Measurements from ENCODE around the gene BCL2A1. TPM values are rescaled to one million over a fixed set of nuclear protein-coding genes. Genes with fewer than 3 reads are reported as not detected.
"Not testable (repeated sequence)": the region's sequence is repeated elsewhere in the genome, so short reads cannot be mapped to it uniquely, and the experiment has no call there.

The BCL2A1 gene
- polyA plus RNA-seq, 1 donor (not counting 4 experiments of a cell fraction or from before 2014, with no cell fraction given): 0.10 TPM

DNA sequence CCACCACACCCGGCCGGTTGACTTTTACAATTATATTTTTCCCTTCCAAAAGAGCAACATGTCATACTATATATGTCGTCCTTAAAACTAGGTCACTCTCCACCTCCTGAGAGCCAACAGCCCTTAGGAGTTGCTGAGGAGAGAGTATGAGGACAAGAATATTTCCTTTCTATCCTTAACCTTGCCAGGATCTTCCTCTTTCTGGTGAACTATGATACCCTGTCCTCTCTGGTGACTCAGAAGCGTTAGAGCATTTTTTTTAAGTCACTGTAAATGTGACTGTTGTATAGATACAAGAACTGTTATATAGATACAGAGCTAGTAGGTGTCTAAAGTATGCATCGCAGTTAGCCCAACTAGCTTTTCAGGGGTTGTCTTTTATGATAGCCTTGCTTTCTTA is 40.5 kb downstream of the BCL2A1 start:
- Histone ChIP-seq H3K4me3 (ENCODE audit: control insufficient read depth in 2 of 3, extremely low read depth in 1 of 3, insufficient read depth in 2 of 3, low read depth in 1 of 3, low read length in 3 of 3) (no peak overlapping the region), H3K9ac (ENCODE audit: control insufficient read depth, extremely low read depth, insufficient read depth, low read length) (no peak overlapping the region), H4K20me1 (ENCODE audit: control insufficient read depth, extremely low read depth, insufficient read depth, low read length) (no peaks in the 10 kb centered on the region), H3K9me3 (ENCODE audit: control insufficient read depth, low read depth, low read length) (no peaks in the 10 kb centered on the region), H3K4me1 (ENCODE audit: control insufficient read depth, extremely low read depth, insufficient read depth, low read length) (peaks cover 3% of the 10 kb centered on the region), H2AFZ (ENCODE audit: control insufficient read depth, low read length) (no peak overlapping the region), H3K4me2 (ENCODE audit: control insufficient read depth, extremely low read depth, insufficient read depth, low read depth, low read length) (no peak overlapping the region), H3K79me2 (ENCODE audit: control insufficient read depth, insufficient read depth, low read length) (no peaks in the 10 kb centered on the region), H3K27ac (ENCODE audit: control insufficient read depth, insufficient read depth, low read length) (no peak overlapping the region), H3K36me3 (ENCODE audit: control insufficient read depth in 2 of 2, extremely low read depth in 1 of 2, insufficient read depth in 2 of 2, low read length in 2 of 2) (no peaks in the 10 kb centered on the region), H3K27me3 (ENCODE audit: control insufficient read depth, extremely low read depth, insufficient read depth, low read length) (no peaks in the 10 kb centered on the region), H3K9me1 (ENCODE audit: control insufficient read depth, extremely low read depth, insufficient read depth, low read length) (no peaks in the 10 kb centered on the region)
- no peak for TF ChIP-seq EZH2 (IDR thresholded peaks at IDR 0.05; ENCODE audit: low read length)
- TF ChIP-seq, protein P1, sequence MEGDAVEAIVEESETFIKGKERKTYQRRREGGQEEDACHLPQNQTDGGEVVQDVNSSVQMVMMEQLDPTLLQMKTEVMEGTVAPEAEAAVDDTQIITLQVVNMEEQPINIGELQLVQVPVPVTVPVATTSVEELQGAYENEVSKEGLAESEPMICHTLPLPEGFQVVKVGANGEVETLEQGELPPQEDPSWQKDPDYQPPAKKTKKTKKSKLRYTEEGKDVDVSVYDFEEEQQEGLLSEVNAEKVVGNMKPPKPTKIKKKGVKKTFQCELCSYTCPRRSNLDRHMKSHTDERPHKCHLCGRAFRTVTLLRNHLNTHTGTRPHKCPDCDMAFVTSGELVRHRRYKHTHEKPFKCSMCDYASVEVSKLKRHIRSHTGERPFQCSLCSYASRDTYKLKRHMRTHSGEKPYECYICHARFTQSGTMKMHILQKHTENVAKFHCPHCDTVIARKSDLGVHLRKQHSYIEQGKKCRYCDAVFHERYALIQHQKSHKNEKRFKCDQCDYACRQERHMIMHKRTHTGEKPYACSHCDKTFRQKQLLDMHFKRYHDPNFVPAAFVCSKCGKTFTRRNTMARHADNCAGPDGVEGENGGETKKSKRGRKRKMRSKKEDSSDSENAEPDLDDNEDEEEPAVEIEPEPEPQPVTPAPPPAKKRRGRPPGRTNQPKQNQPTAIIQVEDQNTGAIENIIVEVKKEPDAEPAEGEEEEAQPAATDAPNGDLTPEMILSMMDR (optimal IDR thresholded peaks at IDR 0.05 in 1 of 3, IDR thresholded peaks at IDR 0.05 in 1 of 3, conservative IDR thresholded peaks at IDR 0.05 in 1 of 3; ENCODE audit: extremely low read depth in 1 of 3, insufficient read depth in 2 of 3, low read length in 3 of 3): no peak
- no peak for DNase-seq (ENCODE audit: low read depth, low spot score)
- no peak for FAIRE-seq
- dilution Hi-C loops (cut with MboI; ENCODE audit: extremely low pct_ligation_motif_present, low sequenced_read_pairs): no loop called here

DNA sequence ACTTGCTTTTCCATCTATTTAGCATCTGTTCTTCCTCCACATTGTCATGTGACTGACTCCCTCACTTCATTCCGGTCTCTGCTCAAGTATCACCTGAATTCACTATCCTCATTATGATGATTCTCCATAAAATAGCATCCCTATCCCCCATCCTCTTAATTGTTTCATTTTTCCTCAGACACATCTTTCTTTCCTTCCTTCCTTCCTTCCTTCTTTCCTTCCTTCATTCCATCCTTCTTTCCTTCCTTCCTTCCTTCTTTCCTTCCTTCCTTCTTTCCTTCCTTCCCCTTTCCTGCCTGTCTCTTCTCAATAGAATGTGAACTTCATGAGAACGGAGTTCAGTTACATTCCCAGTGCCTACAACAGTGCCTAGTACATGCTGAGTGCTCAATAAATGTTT is 41.6 kb downstream of the BCL2A1 start:
- FAIRE-seq: no peak
- H3K4me3 ChIP-seq (ENCODE audit: control insufficient read depth in 2 of 3, extremely low read depth in 1 of 3, insufficient read depth in 2 of 3, low read depth in 1 of 3, low read length in 3 of 3): no peak overlapping the region
- dilution Hi-C loops (cut with MboI; ENCODE audit: extremely low pct_ligation_motif_present, low sequenced_read_pairs): no loop called here

DNA sequence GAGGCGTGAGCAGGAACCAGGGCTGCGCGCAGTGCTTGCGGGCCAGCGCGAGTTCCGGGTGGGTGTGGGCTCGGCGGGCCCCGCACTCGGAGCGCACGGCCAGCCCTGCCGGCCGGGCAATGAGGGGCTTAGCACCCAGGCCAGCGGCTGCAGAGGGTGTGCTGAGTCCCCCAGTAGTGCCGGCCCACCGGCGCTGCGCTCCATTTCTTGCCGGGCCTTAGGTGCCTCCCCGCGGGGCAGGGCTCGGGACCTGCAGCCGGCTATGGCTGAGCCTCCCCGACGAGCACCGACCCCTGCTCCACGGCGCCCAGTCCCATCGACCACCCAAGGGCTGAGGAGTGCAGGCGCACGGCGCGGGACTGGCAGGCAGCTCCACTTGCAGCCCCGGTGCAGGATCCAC is 44.9 kb downstream of the BCL2A1 start:
- H3K4me1 ChIP-seq (ENCODE audit: control insufficient read depth, extremely low read depth, insufficient read depth, low read length); H3K9me1 ChIP-seq (ENCODE audit: control insufficient read depth, extremely low read depth, insufficient read depth, low read length); H3K9ac ChIP-seq (ENCODE audit: control insufficient read depth, extremely low read depth, insufficient read depth, low read length); H2AFZ ChIP-seq (ENCODE audit: control insufficient read depth, low read length); FAIRE-seq; dilution Hi-C loops (cut with MboI; ENCODE audit: extremely low pct_ligation_motif_present, low sequenced_read_pairs); H3K36me3 ChIP-seq (ENCODE audit: control insufficient read depth in 2 of 2, extremely low read depth in 1 of 2, insufficient read depth in 2 of 2, low read length in 2 of 2); H4K20me1 ChIP-seq (ENCODE audit: control insufficient read depth, extremely low read depth, insufficient read depth, low read length); H3K4me2 ChIP-seq (ENCODE audit: control insufficient read depth, extremely low read depth, insufficient read depth, low read depth, low read length); H3K4me3 ChIP-seq (ENCODE audit: control insufficient read depth in 2 of 3, extremely low read depth in 1 of 3, insufficient read depth in 2 of 3, low read depth in 1 of 3, low read length in 3 of 3); H3K27me3 ChIP-seq (ENCODE audit: control insufficient read depth, extremely low read depth, insufficient read depth, low read length); DNase-seq (ENCODE audit: low read depth, low spot score); H3K9me3 ChIP-seq (ENCODE audit: control insufficient read depth, low read depth, low read length); H3K27ac ChIP-seq (ENCODE audit: control insufficient read depth, insufficient read depth, low read length): not testable (repeated sequence)
- peaks cover 21% of the 10 kb centered on the region for H3K79me2 ChIP-seq (ENCODE audit: control insufficient read depth, insufficient read depth, low read length)

More for the DNA sequence above, 41.6 kb downstream of the BCL2A1 start:
- no peak for DNase-seq (ENCODE audit: low read depth, low spot score)
- H2AFZ ChIP-seq (ENCODE audit: control insufficient read depth, low read length): no peak overlapping the region
- no peaks in the 10 kb centered on the region for H3K9me3 ChIP-seq (ENCODE audit: control insufficient read depth, low read depth, low read length)
- no peaks in the 10 kb centered on the region for H3K79me2 ChIP-seq (ENCODE audit: control insufficient read depth, insufficient read depth, low read length)
- no peaks in the 10 kb centered on the region for H3K9me1 ChIP-seq (ENCODE audit: control insufficient read depth, extremely low read depth, insufficient read depth, low read length)
- TF ChIP-seq EZH2 (IDR thresholded peaks at IDR 0.05; ENCODE audit: low read length): no peak
- TF ChIP-seq, protein P1 (optimal IDR thresholded peaks at IDR 0.05 in 1 of 3, IDR thresholded peaks at IDR 0.05 in 1 of 3, conservative IDR thresholded peaks at IDR 0.05 in 1 of 3; ENCODE audit: extremely low read depth in 1 of 3, insufficient read depth in 2 of 3, low read length in 3 of 3): no peak
- H3K4me1 ChIP-seq (ENCODE audit: control insufficient read depth, extremely low read depth, insufficient read depth, low read length): peaks cover 3% of the 10 kb centered on the region
- no peak overlapping the region for H3K9ac ChIP-seq (ENCODE audit: control insufficient read depth, extremely low read depth, insufficient read depth, low read length)
- H3K27ac ChIP-seq (ENCODE audit: control insufficient read depth, insufficient read depth, low read length): no peak overlapping the region
- H3K36me3 ChIP-seq (ENCODE audit: control insufficient read depth in 2 of 2, extremely low read depth in 1 of 2, insufficient read depth in 2 of 2, low read length in 2 of 2): no peaks in the 10 kb centered on the region
- H3K4me2 ChIP-seq (ENCODE audit: control insufficient read depth, extremely low read depth, insufficient read depth, low read depth, low read length): no peak overlapping the region
- H3K27me3 ChIP-seq (ENCODE audit: control insufficient read depth, extremely low read depth, insufficient read depth, low read length): no peaks in the 10 kb centered on the region
- H4K20me1 ChIP-seq (ENCODE audit: control insufficient read depth, extremely low read depth, insufficient read depth, low read length): no peaks in the 10 kb centered on the region
